Neural cell (in vitro differentiated cells): ENCODE data around the gene LANCL2. TPM values are rescaled to one million over a fixed set of nuclear protein-coding genes. Genes with fewer than 3 reads are reported as not detected.

ENCODE experiments used
- H2AFZ ChIP-seq: fragments of 200-600, 300-800 bp; sonication (generic), shearing (Covaris generic); 2 replicates; pipeline ENCODE4 v1.6.0; 2014; ENCODE audit warnings: low read depth, mild to moderate bottlenecking, antibody characterized with exemption, low read length, moderate library complexity
- H3F3A ChIP-seq: fragments of 200-600 bp; shearing (Covaris generic); 2 replicates; pipeline ENCODE4 v1.6.1; 2016; ENCODE audit warnings: mild to moderate bottlenecking, moderate library complexity, mixed read lengths, antibody characterized with exemption, low read length; ENCODE audit not compliant: insufficient read depth, poor library complexity, severe bottlenecking
- H3K27ac ChIP-seq: fragments of 200-600, 300-800 bp; sonication (generic), shearing (Covaris generic); 2 replicates; pipeline ENCODE4 v1.5.1; 2014; ENCODE audit warnings: mild to moderate bottlenecking, low read length, moderate library complexity
- H3K27me3 ChIP-seq: fragments of 300-800, 200-600 bp; sonication (generic), shearing (Covaris generic); 2 replicates; pipeline ENCODE4 v1.6.0; 2014; ENCODE audit warnings: mild to moderate bottlenecking, low read depth, low read length, moderate library complexity; ENCODE audit not compliant: insufficient read depth
- H3K36me3 ChIP-seq: fragments of 300-800, 200-600 bp; sonication (generic), shearing (Covaris generic); 2 replicates; pipeline ENCODE4 v1.5.1; 2014; ENCODE audit warnings: mild to moderate bottlenecking, antibody characterized with exemption, low read length, moderate library complexity; ENCODE audit not compliant: insufficient read depth
- H3K4me2 ChIP-seq: fragments of 300-800, 200-600 bp; sonication (generic), shearing (Covaris generic); 2 replicates; pipeline ENCODE4 v1.6.0; 2014; ENCODE audit warnings: mild to moderate bottlenecking, low read length
- H3K4me3 ChIP-seq: fragments of 300-800, 200-600 bp; sonication (generic), shearing (Covaris generic); 2 replicates; pipeline ENCODE4 v1.5.1; 2014; ENCODE audit warnings: mild to moderate bottlenecking, low read length, moderate library complexity
- H3K79me2 ChIP-seq: fragments of 200-600 bp; shearing (Covaris generic); replicated peaks from 2 replicates; pipeline ENCODE4 v1.6.0; 2014; ENCODE audit warnings: mild to moderate bottlenecking, low read length, moderate library complexity; ENCODE audit not compliant: insufficient read depth
- H3K9ac ChIP-seq: fragments of 300-800, 200-600 bp; sonication (generic), shearing (Covaris generic); 2 replicates; pipeline ENCODE4 v1.6.1; 2016; ENCODE audit warnings: mild to moderate bottlenecking, low read length, mixed read lengths
- H3K9me2 ChIP-seq: fragments of 200-600 bp; shearing (Covaris generic); 2 replicates; pipeline ENCODE4 v1.6.1; 2016; ENCODE audit warnings: mild to moderate bottlenecking, low read length, mixed read lengths; ENCODE audit not compliant: insufficient read depth
- H3K9me3 ChIP-seq: fragments of 200-600, 300-800 bp; sonication (generic), shearing (Covaris generic); 2 replicates; pipeline ENCODE4 v1.6.1; 2016; ENCODE audit warnings: mild to moderate bottlenecking, mixed run types, low read length, moderate library complexity, mixed read lengths
- H4K20me1 ChIP-seq: fragments of 200-600 bp; shearing (Covaris generic); 2 replicates; pipeline ENCODE4 v1.6.1; 2016; ENCODE audit warnings: mild to moderate bottlenecking, mixed run types; ENCODE audit not compliant: insufficient read depth
- EP300 ChIP-seq: fragments of 450-650 bp; conservative IDR thresholded peaks from 2 replicates; pipeline ENCODE4 v1.6.1; 2014; ENCODE audit warnings: antibody characterized with exemption, mild to moderate bottlenecking, moderate library complexity; ENCODE audit not compliant: poor library complexity, severe bottlenecking
- EZH2 ChIP-seq: fragments of 200-600, 300-800 bp; shearing (Covaris generic), sonication (generic); IDR thresholded peaks from 2 replicates; pipeline ENCODE4 v1.6.1; 2014; ENCODE audit warnings: antibody characterized with exemption, low read length, borderline replicate concordance, mild to moderate bottlenecking; ENCODE audit not compliant: insufficient read depth, poor library complexity, severe bottlenecking
- MXI1 ChIP-seq: fragments of 450-650 bp; conservative IDR thresholded peaks from 2 replicates; pipeline ENCODE4 v1.6.1; 2014; ENCODE audit warnings: antibody characterized with exemption, mild to moderate bottlenecking; ENCODE audit not compliant: poor library complexity, severe bottlenecking
- POLR2AphosphoS5 ChIP-seq: IDR thresholded peaks from 2 replicates; pipeline ENCODE4 v1.6.1; 2012
- RAD21 ChIP-seq: fragments of 450-650 bp; conservative IDR thresholded peaks from 2 replicates; pipeline ENCODE4 v1.6.1; 2014; ENCODE audit warnings: antibody characterized with exemption, mild to moderate bottlenecking, moderate library complexity
- SMC3 ChIP-seq: fragments of 450-650 bp; conservative IDR thresholded peaks from 2 replicates; pipeline ENCODE4 v1.6.1; 2014; ENCODE audit warnings: antibody characterized with exemption, mild to moderate bottlenecking, moderate library complexity; ENCODE audit not compliant: poor library complexity
- TAF1 ChIP-seq: IDR thresholded peaks from 2 replicates; pipeline ENCODE4 v1.6.1; 2012; ENCODE audit warnings: low read depth
- polyA plus RNA-seq: library from polyadenylated mRNA; depleted of rRNA; stranded (reverse); fragments of >200 nt; gene quantifications from 2 replicates; pipeline ENCODE4 v1.2.3, GENCODE V29; 2014
- TF ChIP-seq, protein P1 (sequence below): fragments of 450-650 bp; IDR thresholded peaks from 2 replicates; pipeline ENCODE4 v1.5.1; 2014; ENCODE audit warnings: antibody characterized with exemption, mild to moderate bottlenecking, moderate library complexity; ENCODE audit not compliant: poor library complexity, severe bottlenecking
- TF ChIP-seq, protein P2 (sequence below): IDR thresholded peaks from 2 replicates; pipeline ENCODE4 v1.6.1; 2012; ENCODE audit warnings: borderline replicate concordance

LANCL2 gene
- polyA plus RNA-seq, 1 donor from 2014 or later: 51.2 TPM

DNA sequence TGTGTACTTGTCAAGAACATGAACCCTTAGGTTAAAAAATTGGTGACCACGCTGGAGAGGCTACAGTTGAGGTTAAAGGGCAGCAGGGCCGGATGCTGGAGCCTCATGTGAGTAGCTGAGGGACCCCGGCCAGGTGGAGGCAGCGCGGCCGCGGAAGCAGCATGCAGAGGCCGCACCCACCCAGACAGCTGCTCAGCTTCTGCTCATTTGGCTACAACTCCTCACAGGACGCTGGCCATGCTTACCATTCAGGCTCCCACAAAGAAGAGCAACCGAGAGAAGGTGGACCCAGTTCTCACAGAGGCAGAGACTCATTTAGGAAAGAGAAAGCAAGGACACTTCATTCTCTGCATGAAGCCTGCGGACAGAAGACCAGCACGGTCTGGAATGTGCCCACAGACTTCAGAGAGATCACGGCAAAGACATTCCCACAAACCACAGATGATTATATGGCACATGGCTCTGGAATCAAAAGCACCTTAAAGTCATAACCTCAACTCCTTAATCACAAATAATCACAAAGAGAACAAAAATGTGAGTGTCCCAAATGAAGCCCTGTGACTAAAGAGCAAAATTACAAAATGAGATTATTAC, 112.7 kb downstream of the LANCL2 start:
- no peak overlapping the region for H3K27ac ChIP-seq
- H3K4me2 ChIP-seq: no peak overlapping the region
- no peaks in the 10 kb centered on the region for H3K27me3 ChIP-seq
- no peaks in the 10 kb centered on the region for H3K9me2 ChIP-seq
- H3F3A ChIP-seq: no peaks in the 10 kb centered on the region
- TF ChIP-seq EZH2 (no peak), TAF1 (no peak), POLR2AphosphoS5 (no peak), EP300 (no peak), SMC3 (no peak), MXI1 (no peak)
- TF ChIP-seq, protein P1, sequence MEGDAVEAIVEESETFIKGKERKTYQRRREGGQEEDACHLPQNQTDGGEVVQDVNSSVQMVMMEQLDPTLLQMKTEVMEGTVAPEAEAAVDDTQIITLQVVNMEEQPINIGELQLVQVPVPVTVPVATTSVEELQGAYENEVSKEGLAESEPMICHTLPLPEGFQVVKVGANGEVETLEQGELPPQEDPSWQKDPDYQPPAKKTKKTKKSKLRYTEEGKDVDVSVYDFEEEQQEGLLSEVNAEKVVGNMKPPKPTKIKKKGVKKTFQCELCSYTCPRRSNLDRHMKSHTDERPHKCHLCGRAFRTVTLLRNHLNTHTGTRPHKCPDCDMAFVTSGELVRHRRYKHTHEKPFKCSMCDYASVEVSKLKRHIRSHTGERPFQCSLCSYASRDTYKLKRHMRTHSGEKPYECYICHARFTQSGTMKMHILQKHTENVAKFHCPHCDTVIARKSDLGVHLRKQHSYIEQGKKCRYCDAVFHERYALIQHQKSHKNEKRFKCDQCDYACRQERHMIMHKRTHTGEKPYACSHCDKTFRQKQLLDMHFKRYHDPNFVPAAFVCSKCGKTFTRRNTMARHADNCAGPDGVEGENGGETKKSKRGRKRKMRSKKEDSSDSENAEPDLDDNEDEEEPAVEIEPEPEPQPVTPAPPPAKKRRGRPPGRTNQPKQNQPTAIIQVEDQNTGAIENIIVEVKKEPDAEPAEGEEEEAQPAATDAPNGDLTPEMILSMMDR: no peak
- H2AFZ ChIP-seq: no peak overlapping the region
- H4K20me1 ChIP-seq: no peaks in the 10 kb centered on the region
- H3K36me3 ChIP-seq: no peaks in the 10 kb centered on the region
- no peaks in the 10 kb centered on the region for H3K9me3 ChIP-seq
- H3K9ac ChIP-seq: no peak overlapping the region
- H3K4me3 ChIP-seq: no peak overlapping the region
- no peaks in the 10 kb centered on the region for H3K79me2 ChIP-seq

DNA sequence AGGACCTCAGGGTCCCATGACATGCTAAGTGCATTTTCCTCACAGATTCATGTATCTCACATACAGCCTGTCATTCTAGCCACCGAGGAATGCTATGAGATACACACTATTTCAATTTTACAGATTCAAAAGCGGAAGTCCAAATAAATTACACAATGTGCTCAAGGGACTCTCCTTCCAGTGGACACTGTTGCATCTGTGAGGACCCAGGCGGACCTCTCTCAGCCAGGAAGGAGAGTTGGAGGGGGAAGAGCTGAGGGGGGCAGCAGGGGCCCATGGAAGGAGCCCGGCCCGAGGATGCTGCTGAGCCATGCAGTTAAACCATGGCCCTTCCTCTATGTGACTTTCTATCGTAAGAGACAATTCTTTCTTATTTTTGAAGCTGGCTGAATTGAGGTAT, 113.6 kb downstream of the LANCL2 start:
- H3K9ac ChIP-seq: no peak overlapping the region

More for the DNA sequence above, 113.6 kb downstream of the LANCL2 start:
- Histone ChIP-seq H3F3A (no peaks in the 10 kb centered on the region), H3K4me3 (no peak overlapping the region), H4K20me1 (no peaks in the 10 kb centered on the region), H3K36me3 (no peaks in the 10 kb centered on the region), H3K27ac (no peak overlapping the region), H3K9me2 (no peaks in the 10 kb centered on the region), H3K27me3 (no peaks in the 10 kb centered on the region), H3K79me2 (no peaks in the 10 kb centered on the region), H3K9me3 (no peaks in the 10 kb centered on the region), H2AFZ (no peak overlapping the region), H3K4me2 (no peak overlapping the region)
- TF ChIP-seq, protein P2, sequence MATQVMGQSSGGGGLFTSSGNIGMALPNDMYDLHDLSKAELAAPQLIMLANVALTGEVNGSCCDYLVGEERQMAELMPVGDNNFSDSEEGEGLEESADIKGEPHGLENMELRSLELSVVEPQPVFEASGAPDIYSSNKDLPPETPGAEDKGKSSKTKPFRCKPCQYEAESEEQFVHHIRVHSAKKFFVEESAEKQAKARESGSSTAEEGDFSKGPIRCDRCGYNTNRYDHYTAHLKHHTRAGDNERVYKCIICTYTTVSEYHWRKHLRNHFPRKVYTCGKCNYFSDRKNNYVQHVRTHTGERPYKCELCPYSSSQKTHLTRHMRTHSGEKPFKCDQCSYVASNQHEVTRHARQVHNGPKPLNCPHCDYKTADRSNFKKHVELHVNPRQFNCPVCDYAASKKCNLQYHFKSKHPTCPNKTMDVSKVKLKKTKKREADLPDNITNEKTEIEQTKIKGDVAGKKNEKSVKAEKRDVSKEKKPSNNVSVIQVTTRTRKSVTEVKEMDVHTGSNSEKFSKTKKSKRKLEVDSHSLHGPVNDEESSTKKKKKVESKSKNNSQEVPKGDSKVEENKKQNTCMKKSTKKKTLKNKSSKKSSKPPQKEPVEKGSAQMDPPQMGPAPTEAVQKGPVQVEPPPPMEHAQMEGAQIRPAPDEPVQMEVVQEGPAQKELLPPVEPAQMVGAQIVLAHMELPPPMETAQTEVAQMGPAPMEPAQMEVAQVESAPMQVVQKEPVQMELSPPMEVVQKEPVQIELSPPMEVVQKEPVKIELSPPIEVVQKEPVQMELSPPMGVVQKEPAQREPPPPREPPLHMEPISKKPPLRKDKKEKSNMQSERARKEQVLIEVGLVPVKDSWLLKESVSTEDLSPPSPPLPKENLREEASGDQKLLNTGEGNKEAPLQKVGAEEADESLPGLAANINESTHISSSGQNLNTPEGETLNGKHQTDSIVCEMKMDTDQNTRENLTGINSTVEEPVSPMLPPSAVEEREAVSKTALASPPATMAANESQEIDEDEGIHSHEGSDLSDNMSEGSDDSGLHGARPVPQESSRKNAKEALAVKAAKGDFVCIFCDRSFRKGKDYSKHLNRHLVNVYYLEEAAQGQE: no peak
- TF ChIP-seq MXI1 (no peak), RAD21 (no peak), EP300 (no peak), POLR2AphosphoS5 (no peak), TAF1 (no peak), SMC3 (no peak), EZH2 (no peak)
- TF ChIP-seq, protein P1: no peak
